A204.1 (cell line): Measurements from ENCODE around the gene TNFSF12.

Experiments
- FAIRE-seq: peaks from 2 replicates; lab custom pipeline; 2012; peaks lifted over from hg19 to GRCh38; lab: Jason Lieb, UNC

Gene TNFSF12

DNA sequence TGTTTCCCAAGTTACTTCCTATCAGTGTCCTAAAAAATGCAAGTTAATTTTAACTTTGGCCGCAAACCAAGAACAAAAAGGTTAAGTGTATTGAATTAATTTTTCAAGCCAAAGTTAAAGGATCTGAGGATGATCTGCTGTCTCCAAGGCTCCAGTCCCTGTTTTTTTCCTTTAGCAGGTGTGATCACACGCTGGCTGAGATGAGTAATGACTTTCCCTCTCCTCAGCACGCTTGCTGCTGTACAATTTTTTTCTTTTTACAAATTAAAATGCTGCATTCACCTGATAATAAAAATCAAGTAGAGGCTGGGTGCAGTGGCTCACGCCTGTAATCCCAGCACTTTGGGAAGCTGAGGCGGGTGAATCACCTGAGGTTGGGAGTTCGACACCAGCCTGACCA, 3.9 kb upstream of the TNFSF12 start:
- FAIRE-seq: no peak

DNA sequence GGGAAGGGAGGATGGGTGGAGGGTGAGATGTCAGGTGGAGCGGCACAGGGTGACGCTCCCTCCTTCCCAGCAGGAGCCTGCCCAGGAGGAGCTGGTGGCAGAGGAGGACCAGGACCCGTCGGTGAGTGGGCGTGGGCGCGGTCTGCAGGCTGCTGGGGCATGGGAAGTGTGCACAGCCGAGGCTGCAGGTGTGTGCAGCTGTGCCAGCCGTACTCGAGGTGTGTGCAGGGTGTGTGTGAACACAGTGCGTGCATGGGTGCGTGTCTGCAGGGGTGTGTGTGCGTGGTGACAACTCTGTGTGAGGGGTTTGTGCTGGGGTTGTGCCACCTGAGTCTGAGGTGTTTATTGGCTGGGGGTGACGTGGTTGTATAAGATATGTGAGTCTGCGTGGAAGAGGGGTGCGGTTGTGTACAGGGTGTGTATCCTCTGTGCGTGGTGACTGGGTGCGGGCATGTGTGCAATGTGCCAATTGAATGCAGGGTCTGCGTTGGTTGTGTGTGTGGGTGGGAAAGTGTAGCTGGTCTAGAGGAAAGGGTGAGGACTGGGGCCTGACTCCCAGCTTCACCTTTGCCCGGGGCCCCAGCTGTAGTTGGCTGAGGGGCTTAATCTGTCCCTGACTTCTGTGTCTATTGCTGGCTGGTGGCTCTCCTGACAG, 670 bp downstream of the TNFSF12 start:
- no peak for FAIRE-seq

DNA sequence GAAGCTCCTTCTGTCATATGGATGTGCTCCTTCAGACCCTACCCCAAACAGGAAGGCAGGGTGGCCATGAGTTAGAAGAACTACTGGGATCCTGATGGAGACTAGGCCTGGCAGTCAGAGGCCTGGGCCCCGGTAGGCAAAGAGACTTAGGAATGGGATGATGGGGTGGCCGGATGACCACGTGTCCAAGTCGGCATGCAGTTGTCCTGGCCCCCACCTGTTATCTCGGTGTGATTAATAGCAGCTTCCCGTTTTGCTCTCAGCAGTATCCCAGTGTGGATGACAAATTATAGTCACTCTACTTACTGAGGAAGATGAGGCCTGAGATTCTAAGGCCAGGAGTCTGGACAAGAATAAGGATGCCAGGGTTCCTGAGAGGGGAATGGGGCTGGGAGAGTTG, 1.5 kb downstream of the TNFSF12 start:
- FAIRE-seq: no peak

DNA sequence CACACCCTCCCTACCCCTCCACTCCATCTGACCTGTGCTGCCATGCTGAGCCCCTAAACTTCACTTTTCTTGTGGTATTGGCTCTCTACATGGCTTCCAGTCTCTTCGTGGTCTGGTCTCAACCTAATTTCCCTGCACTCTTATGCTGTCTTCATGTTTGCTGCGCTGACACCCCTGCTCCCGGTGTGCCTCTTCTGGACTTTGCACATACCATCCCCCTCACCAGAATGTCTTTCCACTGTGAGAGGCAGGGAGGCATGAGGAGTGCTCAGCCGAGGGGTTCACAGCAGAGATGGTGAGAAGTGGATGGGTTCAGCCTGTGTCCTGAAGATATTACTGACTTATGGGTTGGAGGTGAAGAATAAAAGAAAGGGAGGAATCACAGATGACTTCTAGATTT, 2.5 kb downstream of the TNFSF12 start:
- FAIRE-seq: no peak

DNA sequence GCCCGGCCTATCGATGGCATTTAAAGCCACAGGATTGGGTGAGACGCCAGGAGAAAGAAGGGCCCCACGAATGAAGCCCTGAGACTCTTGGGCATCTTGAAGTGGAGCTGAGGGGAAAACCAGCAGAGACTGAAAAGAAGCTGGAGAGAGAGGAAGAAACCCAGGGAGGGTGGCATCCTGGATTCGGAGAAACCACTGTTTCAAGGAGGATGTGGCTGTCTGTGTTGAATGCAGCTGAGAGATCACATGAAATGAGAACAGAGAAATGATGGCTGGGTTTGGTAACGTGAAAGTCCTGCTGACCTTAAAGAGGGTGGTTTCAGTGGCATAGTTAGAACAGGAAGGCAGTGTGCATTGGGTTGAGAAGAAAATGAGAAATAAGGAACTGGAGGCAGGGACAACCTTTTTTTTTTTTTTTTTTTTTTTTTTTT, 3.8 kb downstream of the TNFSF12 start:
- no peak for FAIRE-seq

DNA sequence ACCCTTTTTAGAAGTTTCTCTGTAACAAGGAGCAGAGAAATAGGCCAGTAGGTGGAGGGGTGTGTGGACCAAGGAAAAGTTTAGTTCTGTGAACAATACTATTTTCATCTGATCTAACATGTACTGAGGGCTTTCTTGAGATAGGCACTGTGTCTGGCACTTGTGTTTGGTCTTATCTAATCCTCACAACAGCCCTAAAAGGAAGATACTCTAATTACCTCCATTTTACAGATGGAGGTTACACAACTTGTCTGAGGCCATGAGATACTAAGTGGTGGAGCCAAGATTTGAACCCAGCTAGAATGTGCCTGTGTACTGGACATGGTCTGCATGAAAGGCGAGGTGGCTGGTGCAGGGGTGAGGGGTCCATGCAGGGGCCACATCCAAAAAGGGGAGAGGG, 4.5 kb downstream of the TNFSF12 start:
- no peak for FAIRE-seq

DNA sequence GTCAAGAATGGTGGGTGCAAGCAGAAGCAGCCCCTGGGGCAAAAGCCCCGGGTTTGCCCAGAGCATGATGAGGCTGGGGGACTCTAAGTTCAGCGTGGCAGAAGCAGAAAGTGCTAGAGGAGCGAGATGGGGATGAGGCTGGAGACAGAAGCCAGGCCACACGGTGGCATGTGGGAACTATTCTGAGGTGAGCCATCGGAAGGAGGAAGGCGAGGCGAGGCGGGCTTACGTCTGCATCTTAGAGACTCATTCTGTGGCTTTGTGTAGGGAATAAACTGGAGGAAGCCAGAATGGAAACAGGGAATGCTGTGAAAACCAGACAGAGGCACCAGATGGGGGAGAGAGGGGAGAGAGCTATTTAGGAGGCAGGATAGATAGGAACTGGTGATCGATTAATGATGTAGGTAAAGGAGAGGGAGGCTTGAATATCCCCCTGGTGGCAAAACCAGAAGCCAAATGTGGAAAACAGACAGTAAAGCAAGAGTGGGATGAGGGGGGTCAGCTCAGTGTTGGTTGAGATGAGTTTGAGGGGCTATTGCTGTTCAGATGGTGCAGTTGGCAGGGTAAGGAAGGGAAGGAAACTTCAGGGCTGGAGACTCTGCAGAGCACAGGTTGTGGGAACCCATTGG, 6.6 kb downstream of the TNFSF12 start:
- FAIRE-seq: no peak

DNA sequence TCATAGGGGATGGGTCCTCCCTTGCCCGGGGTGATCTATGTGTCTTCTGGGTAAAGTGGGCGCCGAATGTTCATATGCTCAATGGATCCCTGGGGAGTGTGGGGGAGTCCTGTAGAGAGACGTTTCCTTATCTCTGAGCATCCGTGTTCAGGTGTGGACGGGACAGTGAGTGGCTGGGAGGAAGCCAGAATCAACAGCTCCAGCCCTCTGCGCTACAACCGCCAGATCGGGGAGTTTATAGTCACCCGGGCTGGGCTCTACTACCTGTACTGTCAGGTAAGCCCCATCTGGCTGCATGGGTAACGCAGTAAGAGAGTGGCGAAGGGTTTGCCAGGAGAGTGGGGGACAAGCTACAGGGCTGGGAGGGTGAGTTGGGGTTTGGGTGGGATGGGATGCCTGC, 7.8 kb downstream of the TNFSF12 start:
- no peak for FAIRE-seq

DNA sequence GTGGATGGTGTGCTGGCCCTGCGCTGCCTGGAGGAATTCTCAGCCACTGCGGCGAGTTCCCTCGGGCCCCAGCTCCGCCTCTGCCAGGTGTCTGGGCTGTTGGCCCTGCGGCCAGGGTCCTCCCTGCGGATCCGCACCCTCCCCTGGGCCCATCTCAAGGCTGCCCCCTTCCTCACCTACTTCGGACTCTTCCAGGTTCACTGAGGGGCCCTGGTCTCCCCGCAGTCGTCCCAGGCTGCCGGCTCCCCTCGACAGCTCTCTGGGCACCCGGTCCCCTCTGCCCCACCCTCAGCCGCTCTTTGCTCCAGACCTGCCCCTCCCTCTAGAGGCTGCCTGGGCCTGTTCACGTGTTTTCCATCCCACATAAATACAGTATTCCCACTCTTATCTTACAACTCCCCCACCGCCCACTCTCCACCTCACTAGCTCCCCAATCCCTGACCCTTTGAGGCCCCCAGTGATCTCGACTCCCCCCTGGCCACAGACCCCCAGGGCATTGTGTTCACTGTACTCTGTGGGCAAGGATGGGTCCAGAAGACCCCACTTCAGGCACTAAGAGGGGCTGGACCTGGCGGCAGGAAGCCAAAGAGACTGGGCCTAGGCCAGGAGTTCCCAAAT, 8.4 kb downstream of the TNFSF12 start:
- FAIRE-seq: no peak

DNA sequence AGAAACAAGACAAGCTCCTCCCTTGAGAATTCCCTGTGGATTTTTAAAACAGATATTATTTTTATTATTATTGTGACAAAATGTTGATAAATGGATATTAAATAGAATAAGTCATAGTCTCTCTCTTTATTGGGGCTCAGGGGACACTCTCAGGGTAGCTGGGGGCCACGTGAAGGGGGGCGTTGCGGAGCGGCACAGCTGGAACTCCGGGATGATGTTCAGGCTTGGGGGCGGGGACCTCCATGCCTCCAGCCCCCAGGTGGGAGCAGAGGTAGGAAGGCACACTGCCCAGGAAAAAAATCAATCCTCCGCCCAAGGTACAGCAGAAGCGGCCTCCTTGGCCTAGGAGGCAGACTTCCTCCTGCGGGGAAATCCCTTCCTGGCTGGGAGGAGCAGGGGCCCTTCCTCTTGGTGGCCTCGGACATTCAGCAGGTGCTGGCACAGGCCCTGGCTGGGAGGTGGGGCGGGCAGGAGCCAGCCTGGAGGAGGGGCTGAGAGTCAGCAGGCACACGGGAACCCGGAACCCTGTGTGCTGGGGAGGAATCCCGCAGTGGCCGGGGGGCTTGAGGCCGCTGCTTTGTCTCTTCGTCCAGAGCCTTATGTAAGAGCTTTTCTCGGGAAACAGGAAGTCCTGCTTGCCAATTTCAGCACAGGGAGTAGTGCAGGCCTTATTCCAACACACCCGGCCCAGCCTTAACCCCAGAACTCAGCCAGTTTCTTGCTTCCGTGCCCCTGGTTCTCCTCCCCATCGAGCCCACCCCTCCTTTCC, 9.1 kb downstream of the TNFSF12 start:
- no peak for FAIRE-seq

DNA sequence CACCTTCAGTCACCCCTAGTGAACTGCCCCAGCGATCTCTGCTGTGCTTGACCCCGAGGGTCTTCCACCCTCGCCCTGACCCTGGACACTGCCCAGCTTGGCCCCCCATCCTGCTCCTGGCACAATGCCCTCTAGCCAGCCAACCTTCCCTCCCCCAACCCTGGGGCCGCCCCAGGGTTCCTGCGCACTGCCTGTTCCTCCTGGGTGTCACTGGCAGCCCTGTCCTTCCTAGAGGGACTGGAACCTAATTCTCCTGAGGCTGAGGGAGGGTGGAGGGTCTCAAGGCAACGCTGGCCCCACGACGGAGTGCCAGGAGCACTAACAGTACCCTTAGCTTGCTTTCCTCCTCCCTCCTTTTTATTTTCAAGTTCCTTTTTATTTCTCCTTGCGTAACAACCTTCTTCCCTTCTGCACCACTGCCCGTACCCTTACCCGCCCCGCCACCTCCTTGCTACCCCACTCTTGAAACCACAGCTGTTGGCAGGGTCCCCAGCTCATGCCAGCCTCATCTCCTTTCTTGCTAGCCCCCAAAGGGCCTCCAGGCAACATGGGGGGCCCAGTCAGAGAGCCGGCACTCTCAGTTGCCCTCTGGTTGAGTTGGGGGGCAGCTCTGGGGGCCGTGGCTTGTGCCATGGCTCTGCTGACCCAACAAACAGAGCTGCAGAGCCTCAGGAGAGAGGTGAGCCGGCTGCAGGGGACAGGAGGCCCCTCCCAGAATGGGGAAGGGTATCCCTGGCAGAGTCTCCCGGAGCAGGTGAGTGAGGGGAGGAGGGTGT, 9.9 kb downstream of the TNFSF12 start, which contains the start of gene TNFSF13:
TSS of gene TNFSF13 (plus strand) at position 207 of the 776 bp plus-strand sequence. CDS start at position 497, 290 bp downstream.
- no peak for FAIRE-seq

DNA sequence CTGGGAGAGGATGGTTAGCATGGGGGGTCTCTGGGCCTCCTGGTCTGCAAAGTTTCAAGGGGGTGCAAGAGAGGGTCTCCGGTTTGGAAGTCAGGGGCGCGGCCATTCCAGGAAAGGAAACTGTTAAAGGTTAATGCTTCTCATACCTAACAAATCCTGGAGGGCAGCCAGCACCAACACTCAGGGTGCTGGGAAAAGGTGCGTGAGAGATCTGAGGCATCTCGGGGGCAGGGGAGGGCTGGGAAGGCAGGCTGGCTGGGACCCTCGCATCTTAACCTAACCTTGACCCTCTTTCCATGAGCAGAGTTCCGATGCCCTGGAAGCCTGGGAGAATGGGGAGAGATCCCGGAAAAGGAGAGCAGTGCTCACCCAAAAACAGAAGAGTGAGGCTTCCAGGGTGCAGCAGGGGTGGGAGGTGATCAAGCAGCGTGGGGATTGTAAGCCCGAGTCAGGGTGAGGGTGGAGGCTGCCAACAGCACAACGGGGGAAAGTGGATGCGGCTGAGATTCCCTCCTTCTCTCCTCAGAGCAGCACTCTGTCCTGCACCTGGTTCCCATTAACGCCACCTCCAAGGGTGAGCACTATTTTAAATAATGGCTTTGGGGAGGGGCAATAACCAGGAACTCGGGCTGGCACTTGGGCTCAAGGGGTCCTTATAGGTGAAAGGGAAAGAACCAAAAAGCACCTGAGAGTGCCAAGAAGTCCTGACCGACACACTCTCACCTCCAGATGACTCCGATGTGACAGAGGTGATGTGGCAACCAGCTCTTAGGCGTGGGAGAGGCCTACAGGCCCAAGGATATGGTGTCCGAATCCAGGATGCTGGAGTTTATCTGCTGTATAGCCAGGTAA, 10.7 kb downstream of the TNFSF12 start:
- no peak for FAIRE-seq

DNA sequence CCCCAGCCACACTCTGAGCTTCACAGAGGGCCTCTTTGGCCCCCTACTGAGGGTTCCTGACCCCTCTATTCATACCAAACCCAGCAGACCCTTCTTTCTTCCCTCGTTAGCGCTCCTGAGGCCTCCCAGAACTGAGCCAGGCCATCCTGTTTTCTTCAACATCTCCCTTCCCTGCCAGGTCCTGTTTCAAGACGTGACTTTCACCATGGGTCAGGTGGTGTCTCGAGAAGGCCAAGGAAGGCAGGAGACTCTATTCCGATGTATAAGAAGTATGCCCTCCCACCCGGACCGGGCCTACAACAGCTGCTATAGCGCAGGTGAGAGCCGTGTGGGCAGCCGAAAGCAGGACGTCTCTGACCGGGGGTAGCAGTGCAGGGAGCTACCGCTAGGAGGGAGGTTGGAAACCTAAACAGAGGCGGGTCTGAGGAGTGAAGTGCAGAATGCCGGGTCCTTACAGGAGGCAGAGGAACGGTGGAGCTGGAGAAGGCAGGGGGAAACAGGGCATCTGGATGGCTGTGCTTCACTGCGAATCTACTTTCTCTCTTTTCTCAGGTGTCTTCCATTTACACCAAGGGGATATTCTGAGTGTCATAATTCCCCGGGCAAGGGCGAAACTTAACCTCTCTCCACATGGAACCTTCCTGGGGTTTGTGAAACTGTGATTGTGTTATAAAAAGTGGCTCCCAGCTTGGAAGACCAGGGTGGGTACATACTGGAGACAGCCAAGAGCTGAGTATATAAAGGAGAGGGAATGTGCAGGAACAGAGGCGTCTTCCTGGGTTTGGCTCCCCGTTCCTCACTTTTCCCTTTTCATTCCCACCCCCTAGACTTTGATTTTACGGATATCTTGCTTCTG, 11.5 kb downstream of the TNFSF12 start:
- no peak for FAIRE-seq

DNA sequence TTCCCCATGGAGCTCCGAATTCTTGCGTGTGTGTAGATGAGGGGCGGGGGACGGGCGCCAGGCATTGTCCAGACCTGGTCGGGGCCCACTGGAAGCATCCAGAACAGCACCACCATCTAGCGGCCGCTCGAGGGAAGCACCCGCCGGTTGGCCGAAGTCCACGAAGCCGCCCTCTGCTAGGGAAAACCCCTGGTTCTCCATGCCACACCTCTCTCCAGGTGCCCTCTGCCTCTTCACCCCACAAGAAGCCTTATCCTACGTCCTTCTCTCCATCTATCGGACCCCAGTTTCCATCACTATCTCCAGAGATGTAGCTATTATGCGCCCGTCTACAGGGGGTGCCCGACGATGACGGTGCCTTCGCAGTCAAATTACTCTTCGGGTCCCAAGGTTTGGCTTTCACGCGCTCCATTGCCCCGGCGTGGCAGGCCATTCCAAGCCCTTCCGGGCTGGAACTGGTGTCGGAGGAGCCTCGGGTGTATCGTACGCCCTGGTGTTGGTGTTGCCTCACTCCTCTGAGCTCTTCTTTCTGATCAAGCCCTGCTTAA, 12.2 kb downstream of the TNFSF12 start:
- FAIRE-seq: peak; percentile 56

DNA sequence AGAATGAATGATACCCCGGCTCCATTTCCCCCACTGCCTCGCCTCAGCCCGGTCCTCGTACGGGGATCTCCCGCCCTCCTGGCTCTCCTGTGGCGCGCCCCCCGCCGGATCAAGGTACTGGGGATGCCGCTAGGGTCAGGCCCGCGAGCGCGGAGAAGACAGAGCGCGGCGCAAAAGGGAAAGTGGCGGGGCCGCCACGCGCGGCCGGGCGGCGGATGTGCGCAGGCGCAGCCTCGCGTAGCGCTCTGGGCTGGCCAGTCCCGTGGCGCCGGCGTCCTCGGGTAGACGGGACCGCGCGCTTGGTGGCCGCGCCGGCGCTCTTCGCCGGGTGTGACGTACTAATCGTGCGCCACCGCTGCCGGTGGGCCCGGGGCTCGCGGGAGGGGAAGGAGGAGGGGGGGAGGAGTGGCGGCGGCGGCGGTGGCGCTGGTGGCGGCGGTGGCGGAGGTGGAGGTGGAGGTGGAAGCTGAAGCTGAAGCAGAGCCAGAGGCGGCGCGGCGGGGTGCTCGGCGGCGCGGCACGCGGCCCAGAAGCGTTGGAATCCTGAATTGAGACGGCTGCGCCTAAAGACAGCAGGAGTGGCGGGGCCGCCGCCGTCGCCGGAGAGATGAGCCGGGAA, 12.8 kb downstream of the TNFSF12 start, which contains the start of gene SENP3:
TSS of gene SENP3 (plus strand) at position 331 of the 619 bp plus-strand sequence. CDS start 1,158 bp downstream, outside the sequence.
- no peak for FAIRE-seq

DNA sequence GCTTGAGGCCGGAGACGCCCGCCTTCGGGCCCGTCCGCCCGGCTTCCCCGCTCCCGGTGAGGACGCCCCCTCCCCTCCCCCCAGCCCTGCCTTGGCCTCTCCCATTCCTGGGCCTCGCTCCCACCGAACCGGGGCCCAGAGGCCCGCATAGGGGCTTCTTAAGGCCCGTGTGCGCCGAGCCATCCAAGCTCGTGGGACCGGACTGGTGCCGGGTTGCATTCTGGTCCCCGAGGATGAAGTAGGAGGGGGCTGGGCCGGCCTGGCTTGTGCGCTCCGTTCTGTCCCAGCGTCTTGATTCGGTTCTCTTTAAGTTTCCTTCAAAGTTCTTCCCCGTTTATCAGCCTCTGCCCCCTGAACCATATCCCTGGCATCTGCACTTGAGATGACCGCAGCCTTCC, 13.3 kb downstream of the TNFSF12 start:
- no peak for FAIRE-seq

DNA sequence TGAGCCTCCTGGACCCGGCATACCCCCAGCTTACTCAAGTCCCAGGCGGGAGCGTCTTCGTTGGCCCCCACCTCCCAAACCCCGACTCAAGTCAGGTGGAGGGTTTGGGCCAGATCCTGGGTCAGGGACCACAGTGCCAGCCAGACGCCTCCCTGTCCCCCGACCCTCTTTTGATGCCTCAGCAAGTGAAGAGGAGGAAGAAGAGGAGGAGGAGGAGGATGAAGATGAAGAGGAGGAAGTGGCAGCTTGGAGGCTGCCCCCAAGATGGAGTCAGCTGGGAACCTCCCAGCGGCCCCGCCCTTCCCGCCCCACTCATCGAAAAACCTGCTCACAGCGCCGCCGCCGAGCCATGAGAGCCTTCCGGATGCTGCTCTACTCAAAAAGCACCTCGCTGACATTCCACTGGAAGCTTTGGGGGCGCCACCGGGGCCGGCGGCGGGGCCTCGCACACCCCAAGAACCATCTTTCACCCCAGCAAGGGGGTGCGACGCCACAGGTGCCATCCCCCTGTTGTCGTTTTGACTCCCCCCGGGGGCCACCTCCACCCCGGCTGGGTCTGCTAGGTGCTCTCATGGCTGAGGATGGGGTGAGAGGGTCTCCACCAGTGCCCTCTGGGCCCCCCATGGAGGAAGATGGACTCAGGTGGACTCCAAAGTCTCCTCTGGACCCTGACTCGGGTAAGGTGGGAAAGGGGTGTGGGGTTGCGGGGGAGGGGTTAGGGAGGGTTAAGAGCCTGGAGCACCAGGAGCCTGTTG, 14.4 kb downstream of the TNFSF12 start:
- FAIRE-seq: no peak

DNA sequence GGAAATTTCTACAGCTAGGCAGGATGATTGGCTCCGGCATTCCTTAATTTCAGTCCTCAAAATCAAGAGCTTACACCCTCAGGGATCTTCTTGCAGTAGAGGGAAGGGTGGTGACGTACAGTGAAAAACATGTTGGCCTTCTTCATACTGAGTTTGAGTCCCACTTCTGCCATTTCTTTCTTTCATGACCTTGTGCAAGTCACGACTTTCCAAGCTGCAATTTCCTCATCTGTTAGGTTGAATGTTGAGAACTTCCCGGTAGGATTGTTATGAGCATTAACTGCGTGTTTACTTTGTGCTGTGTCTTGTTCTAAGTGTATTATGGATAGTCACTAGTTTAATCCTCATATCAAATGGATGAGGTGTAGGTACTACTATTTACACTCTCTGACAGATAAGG, 20.7 kb downstream of the TNFSF12 start:
- FAIRE-seq: no peak

DNA sequence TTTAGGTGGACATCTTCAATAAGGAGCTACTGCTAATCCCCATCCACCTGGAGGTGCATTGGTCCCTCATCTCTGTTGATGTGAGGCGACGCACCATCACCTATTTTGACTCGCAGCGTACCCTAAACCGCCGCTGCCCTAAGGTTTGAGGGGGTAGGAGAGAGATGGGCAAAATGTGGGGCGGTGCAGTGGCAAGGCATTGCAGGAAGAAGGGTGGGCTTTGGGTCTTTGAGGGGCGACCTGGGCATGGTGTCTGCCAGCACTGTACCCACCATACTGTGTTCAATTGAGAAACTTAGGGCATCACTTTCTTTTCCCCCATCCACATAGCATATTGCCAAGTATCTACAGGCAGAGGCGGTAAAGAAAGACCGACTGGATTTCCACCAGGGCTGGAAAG, 21.5 kb downstream of the TNFSF12 start:
- no peak for FAIRE-seq
